HG03565 (cell line): ENCODE data around the gene USP48.

Source experiments
- ATAC-seq: cut with Tn5 transposase; IDR thresholded peaks from one replicate; pipeline ENCODE4 v1.9.1; 2021; ENCODE audit warnings: mild to moderate bottlenecking, moderate library complexity; ENCODE audit not compliant: unreplicated experiment

The USP48 gene

GRCh38 chr1:21657456-21658190 is 125.3 kb downstream of the USP48 start:
- ATAC-seq: no peak

GRCh38 chr1:21655748-21656147 is 127.2 kb downstream of the USP48 start:
- ATAC-seq: no peak

- ATAC-seq: no peak
Measured at GRCh38 chr1:21655259-21655658, 127.7 kb downstream of the USP48 start.

DNA sequence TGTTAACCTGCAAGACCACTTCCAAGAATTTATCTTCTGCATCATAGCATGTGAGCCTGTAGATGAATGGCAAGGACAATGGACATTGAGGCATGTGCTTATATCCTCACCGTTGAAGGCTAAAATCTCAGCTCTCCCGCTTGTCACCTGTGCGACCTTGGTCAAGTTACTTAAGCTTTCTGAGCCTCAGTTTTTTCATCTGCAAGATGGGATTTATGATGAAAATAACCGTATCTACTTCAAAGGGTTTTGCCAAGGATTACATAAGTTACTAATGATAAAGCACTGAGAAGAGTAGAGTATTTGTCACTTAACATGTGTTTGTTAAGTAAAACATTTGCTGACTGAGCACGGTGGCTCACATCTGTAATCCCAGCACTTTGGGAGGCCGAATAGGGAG is 128.7 kb downstream of the USP48 start:
- no peak for ATAC-seq

GRCh38 chr1:21653744-21654100 is 129.2 kb downstream of the USP48 start:
- ATAC-seq: no peak

- no peak for ATAC-seq
Measured at GRCh38 chr1:21652937-21653743, 129.8 kb downstream of the USP48 start.

DNA sequence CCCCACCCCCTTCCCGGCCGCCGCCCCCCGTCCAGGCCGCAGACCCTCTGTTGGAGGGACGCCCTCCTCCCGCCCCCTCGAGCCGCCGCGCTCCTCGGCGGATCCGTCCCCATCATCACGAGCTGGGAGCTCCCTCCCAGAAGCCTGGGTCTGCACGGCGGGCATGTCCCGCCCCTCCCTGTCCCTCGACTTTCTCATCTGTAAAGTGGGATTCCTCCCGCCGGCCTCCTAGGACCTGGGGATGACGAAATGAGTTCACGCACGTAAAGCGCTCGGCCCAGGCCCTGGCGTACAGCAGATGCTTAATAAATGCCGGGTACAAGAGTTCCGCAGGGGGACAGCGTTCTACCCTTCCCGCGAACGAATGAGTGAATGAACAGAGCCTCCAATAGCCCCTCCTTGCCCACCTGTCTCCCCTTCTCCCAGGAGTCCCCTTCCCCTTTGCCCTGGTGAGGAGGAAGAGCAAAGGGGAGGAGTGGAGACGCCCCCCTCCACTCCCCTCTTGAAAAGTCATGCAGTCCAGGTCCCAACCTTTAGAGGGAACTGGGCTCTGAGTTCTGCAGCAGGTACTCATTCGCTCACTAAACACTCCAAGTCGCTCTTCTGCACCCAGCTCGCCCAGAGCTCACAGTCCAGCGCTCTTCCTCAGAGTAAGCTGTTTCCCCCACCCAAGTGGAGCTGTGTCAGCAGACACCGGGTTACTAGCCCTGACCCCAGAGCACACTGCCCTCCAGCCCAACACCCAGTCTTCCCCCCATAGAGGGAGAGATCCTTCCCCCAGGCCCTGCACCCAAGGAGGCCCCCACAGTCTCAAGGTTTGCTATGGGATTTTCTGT is 130.6 kb downstream of the USP48 start:
- ATAC-seq: no peak

GRCh38 chr1:21651214-21652042 is 131.5 kb downstream of the USP48 start:
- ATAC-seq: no peak

DNA sequence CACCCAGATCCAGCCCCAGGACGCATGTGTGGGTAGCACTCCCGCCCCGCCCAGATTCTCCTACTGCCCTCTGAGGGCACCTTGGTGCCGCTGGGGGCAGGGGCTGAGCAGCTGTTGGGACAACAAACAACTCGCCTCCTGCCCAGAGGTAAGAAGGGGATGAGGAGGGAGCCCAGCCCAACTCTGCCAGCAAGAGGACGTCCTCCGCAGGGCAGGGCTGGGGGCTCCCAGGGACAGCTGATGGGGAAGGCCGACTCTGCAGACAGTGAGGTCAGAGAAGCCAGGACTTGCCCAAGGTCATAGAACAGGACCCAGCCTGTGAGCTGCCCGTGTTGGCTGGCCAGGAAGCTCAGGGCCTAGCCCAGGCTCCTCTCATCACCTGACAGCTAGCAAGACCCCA is 132.5 kb downstream of the USP48 start:
- ATAC-seq: no peak

- ATAC-seq: no peak
Measured at GRCh38 chr1:21649315-21649714, 133.6 kb downstream of the USP48 start.

GRCh38 chr1:21648791-21649190 is 134.2 kb downstream of the USP48 start:
- no peak for ATAC-seq

- ATAC-seq: no peak
Measured at GRCh38 chr1:21648352-21648730, 134.6 kb downstream of the USP48 start.

DNA sequence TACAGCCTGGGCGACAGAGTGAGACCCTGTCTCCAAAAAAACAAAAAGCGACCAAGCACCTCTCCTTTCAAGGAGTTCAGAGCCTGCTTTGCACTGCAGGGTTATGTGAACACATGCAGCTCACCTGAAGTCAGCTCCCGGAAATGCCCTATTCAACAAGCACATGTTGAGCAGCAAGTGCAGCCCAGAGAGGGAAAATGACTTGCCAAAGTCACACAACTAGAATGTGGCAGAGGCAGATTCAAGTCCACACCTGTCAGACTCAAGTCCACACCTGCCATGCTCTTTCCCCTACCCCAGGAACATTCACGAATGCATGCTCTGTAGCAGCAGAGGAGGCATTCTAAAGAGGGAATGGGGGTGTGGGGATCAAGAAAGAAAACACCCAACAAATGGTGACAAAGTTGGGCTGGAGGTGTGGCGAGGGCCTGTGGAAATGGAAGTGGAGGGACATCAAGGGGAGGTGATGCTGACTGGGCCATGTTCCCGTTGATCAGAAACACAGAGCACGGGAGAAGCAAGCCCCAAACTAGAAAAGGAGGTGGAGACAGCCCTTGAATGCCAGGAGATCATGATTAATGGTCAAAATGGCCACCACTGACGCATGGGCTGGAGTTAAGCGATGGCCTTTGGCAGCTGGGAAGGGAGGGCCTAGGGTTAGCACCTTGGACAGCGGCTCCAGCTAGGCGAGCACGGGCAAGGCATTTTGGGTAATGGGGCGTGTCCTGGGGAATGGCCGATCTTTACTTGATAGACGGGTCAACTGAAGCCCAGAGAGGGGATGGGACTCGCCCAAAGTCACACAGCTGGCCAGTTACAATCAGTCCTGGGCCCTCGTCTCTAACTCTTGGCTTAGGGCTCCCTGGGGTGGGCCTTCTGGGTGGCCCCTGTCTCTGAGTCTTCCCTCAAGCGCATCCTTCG is 135.3 kb downstream of the USP48 start:
- ATAC-seq: no peak

- ATAC-seq: no peak
Measured at GRCh38 chr1:21645550-21645949, 137.4 kb downstream of the USP48 start.

DNA sequence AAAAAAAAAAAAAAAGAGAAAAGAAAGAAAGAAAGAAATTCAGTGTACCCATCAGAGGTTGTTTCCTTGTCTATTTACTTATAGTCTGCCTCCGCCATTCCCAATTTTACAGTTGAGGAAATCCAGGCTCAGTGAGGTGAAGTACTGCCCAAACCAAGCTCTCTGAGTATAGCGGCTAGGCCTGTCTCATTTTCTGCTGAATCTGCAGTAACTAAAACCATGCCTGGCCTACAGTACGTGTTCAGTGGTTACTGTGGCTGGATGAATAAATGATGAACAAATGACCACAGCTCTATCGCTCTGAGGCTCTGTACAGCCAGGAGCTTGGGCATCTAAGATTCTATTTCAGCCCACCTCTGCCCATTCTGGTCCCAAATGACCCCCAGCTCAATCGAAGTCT is 138.0 kb downstream of the USP48 start:
- ATAC-seq: no peak

DNA sequence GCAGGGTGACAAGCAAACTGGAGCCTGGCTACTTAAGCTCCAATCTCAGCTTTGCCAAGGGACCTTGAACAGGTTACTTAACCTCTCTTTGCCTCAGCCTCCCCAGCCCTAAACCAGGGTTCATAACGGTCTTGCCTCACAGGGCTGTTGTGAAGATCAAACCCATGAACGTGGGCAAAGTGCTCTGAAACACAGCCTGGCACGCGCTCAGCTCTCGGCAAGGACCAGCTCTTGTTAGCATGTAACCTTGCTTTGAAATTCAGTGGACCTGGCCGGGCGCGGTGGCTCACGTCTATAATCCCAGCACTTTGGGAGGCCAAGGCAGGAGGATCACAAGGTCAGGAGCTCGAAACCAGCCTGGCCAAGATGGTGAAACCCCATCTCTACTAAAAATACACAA is 138.6 kb downstream of the USP48 start:
- no peak for ATAC-seq

- no peak for ATAC-seq
Measured at GRCh38 chr1:21643624-21644023, 139.3 kb downstream of the USP48 start.

DNA sequence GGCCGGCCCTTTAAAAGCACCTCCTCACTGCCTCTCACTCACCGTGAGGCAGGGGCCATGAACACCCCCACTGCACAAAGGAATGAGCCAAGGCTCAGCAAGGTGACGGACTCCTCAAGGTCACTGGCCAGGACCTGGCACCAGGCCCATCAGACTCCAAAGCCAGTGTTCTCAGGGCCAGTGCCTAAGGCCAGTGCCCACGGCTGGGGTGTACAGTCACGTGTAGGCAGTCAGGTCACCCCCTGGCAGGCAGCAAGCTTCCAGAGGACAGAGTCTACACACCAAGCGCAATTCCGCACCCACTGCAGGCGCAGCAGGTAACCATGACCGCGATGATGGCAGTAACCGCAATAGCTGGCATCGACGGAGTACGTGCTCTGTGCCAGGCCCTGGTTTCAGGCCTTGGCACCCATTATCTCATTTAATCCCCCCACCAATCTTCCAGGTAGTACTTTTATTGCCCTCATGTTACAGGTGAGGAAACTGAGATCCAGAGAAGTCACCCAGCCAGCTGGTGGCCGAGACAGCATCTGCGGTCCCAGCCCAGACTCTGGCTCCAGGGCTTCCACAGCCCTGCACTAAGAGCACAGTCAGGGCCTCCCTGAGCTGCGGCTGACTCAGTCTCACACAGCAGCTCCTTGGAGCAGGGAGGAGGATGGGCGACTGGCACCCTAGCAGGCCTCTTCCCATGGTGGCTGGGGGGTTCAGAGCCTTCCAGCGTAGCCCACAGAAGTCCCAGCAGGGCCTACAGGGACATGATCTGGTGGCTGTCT is 140.8 kb downstream of the USP48 start:
- ATAC-seq: no peak

DNA sequence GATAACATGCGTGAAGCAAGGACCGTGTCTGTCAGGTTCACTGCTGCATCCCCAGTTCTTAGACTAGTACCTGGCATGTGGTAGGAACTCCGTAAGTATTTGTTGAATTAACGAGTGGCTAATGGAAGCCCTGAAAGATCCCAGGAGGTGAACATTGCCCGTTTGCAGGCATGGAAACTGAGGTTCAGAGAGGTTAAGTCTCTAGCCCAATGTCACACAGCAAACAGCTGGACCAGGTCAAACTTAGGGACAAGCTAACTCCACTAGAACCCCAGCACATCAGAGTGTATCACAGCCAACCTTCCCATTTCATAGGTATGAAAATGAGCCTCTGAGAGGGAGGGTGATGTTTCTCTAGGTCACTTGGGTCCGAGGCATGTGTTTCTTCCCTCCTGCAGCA is 141.4 kb downstream of the USP48 start:
- ATAC-seq: no peak
